NCI-H2107 treated with DMSO at 0.1 percent for 48 hours (cell line): ENCODE measurements around the gene SUCO.
A peak's percentile ranks its signal among the peaks of the same experiment; 100 is the strongest.

Source experiments
- DNase-seq: peaks from one replicate; lab custom pipeline; 2025; ENCODE audit not compliant: unreplicated experiment; lab: John Stamatoyannopoulos, UW

Gene SUCO

DNA sequence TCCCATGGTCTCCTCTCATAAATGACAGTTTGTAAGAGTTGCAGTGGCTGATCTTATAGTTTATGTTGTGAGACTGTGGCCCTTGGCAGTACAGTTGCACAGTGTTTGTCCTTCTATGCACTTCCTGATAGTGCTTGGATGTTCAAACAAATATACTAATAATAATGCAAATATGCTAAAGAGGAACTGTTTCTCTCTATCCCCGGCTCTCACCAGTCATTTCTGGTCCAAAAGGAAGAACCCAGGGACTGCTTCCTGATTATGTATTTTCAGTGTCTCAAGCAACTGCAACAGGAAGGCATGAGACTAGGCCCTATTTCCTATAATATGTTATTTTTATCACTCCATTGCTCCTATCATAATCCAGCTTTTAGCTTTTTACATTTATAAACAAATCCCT is 17.0 kb upstream of the SUCO start:
- DNase-seq: no peak

DNA sequence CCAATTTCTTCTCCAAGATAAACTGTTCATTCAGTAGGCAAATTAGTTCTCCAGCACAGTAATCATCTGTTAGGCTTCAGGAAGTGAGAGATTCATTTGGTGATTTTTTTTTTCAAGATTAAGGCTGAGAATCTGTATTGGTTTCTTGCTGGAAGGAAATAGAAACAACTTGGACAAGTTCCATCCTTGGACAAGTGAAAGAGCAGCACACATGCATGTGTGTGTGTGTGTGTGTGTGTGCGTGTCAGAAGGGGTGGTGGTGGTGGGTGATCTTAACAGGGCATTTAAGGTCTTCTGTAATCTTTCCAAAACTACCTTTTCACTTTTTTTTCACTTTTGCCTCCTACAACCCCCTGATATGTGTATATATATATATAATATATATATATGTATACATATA is 15.9 kb upstream of the SUCO start:
- DNase-seq: no peak

DNA sequence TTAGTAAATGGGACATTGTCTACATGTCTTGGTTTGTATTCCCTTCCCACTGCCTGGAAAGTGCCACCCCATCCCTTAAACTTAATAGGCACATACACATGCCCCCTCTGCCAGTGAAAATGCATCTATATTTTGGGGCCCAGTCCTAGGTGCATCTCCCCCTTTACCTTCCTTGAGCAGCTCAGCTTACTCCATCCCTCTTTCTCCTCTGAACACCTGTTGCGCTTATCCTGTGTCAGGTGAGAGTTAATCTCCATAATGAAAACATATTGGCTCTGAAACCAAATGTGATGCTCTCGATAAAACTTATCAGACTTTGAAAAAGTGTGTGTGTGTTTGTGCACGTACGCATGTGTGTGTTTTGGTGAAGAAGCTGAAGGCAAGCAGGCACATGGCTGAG is 15.4 kb upstream of the SUCO start:
- no peak for DNase-seq

DNA sequence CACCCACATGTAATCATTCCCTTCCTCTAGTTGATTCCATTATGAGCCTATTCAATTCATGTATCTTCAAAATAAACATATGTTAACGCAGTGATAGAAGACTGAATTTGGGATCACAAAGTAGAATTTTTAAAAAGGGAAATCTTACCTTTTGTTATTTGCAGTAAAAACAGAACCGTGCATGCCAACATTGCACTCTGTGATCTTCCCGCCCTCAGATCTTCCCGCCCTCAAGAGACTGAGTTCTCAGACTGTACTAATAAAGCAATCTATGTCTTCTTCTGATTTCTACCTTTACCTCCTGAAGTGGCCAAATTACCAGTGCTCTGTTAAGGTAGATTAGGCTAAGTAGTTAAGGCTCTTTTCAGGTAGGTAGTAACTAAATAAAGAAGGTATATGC is 3.6 kb upstream of the SUCO start:
- no peak for DNase-seq

DNA sequence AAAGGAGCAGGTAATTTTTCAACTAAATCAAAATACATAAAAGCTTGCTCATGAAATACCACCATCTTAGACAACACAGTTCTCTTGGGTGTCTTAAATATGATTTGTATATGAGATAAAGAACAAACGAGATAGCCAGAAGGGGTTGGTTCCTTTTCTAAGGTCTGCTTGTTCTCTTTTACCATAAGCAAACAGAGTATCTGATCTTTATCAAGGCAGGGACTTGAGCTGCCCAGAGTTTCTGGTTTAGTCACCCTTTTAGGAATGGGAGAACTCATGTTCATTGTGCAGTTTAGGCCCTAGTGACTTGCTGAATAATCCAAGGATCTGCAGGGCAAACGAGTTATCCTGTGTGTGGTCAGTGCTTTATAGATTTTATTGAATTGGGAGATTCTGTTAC is 3.0 kb upstream of the SUCO start:
- no peak for DNase-seq

DNA sequence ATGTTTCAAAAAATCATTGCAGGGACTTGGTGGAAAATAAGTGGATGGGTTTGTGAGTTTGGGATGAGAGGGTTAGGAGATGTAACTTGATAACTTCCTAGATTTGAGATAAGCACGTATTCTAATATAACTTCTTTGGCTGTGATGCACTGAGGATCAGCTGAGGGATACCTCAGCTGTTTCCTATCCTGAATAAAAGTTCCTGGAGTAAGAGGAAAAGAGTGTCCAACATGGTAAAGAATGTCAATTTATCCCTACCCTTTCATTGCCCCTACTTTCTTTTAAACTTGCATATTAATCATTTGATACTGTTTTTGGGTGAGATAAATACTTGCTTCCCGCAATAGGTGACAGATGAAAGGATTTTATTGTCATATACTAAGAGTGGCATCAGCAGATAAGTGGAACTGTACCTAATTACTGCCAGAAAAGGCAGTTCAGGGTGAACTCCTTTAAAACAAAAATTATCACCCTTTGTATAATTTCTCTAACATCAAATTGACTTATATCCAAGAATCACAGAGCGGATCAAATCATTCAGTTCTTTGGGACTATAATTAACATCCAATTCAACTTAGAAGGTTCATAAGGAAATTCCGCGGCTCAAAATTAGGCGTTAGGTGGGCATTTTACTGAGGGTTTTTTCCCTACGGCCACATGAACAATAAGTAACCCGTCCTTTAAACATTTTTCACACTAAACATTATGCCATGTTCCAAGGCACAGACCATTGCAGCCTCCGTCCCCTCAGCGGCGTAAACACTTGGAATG is 1.4 kb upstream of the SUCO start:
- DNase-seq: no peak

DNA sequence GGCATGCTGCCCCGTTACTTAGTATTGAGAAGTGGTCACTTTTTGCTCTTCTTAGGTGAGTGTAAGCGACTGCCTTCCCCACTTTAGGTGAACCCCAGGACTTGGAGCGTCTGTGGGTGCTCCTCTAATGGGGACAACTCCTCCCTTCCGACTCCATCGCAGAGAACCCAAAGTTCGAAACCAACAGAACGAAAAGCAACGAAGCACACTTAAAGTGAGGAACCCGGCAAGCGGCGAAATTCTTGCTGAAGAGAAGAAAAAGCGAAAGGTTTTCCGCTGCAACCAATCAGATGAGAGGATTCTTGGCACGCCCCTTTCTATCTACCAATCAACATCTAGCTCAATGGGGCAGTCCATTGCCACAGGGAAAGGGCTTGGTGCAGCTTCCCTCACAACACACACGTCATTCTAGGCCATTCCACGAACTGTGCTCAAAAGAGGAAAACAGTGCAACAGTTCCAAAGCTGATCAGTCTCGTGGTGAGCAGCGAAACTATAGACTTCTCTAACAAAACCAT is 709 bp upstream of the SUCO start:
- DNase-seq: peak; percentile 98

DNA sequence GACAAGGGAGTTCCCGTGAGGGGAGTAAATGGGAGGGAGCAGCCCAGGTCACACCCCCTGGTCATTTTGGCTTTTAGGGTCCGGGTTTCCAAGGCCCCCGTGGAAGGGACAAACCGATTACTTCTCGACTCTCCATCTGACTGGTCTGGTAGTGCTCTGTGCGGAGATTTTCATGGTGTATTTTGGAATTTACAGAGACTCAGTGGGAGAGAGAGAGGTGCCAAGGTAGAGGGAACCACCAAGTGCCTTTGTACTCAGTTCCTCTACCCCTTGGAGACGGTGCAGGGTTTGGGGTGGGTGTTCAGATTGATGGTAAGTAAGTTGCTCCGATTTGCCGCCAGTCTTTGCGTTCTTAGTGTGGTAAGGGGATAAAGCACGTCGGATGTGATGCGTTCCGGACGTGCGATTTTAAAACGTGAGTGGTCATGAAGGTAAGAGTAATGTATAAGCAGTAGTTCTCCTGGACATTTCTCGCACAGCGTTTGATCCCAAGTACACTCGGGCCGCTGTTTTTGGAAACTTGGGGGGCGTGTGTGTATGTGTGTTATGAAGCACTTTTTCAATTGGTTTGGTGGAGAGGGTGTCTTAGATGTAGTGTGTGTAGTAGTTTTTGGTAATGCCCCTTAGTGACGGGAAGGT is 682 bp downstream of the SUCO start:
- no peak for DNase-seq

DNA sequence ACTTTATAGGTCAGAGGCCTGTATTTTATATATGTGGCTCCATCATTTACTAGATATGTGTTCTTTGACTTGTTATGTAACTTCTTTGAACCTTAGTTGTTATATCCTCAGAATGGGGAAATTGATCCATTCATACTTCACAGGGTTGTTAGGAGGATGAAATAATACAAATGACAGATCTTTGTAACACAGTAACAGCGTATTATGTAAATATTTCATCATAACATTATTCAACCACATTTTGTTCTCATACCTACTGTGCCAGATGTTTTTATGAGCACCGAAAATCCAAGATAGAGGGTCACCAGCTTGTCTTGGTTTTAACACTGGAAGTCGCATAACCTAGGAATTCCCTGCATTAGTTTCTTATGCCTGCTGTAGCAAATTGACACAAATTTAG is 3.3 kb downstream of the SUCO start:
- no peak for DNase-seq

DNA sequence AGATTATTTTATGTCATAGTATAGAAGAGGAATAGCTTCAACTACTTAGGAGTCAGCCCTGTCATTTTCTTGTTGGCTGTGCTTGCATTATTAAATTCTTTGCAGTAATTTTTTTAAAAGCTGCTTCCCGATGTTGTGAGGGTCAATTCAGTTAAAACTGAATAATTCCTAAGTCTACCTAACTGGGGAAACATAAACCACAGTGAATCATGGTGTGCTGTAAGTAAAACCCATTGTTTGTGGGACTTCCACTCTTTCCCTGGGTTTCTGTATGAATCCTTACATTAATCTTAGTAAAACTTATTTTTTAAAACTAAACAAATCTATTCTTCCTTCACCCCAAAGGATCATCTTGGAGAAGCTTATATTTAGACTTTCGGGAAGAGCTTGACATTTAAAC is 4.4 kb downstream of the SUCO start:
- DNase-seq: no peak

DNA sequence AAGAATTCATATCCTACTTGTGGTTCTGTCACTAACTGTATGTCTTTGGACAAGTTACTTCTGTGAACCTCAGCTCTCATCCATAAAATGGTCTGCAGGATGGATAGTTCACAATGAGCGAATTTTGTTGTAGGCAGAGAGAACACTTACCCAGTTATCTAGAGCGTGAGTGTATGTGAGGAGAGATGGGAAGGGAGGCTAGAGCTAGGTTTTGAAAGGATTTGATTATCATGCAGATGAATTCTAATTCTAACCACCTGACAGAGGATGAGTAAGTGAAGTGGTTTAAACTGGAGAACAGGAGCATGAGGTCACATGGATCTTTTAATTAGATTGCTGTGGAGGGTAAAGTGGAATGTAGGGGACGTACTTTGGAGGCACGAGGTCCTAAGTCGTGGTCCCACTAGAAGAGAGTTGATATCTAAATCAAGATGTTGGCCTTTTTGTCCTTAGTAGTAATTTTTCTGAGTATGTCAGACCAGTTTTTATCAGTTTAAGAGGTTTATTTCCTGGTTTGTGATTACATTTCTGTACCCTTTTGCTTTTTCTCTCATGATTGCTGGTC is 5.0 kb downstream of the SUCO start:
- DNase-seq: no peak

DNA sequence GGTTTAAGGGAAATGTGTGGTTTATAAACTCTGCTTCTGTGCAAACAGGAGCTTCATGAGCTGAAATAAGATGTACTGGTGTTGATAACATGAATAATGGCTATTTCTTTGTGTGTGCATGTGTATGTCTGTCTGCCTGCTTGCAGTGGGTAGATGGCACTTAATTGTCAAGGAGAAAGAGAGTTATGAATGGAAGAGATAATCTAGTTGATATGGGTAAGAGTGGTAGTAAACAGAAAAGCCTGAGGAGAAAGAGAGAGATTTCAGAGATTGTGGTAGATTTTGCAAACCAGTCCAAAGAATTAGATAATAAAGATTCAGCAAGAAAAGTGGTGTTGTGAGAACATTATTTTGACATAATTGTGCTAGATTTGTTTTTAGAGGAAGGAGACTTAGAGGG is 7.7 kb downstream of the SUCO start:
- DNase-seq: no peak

DNA sequence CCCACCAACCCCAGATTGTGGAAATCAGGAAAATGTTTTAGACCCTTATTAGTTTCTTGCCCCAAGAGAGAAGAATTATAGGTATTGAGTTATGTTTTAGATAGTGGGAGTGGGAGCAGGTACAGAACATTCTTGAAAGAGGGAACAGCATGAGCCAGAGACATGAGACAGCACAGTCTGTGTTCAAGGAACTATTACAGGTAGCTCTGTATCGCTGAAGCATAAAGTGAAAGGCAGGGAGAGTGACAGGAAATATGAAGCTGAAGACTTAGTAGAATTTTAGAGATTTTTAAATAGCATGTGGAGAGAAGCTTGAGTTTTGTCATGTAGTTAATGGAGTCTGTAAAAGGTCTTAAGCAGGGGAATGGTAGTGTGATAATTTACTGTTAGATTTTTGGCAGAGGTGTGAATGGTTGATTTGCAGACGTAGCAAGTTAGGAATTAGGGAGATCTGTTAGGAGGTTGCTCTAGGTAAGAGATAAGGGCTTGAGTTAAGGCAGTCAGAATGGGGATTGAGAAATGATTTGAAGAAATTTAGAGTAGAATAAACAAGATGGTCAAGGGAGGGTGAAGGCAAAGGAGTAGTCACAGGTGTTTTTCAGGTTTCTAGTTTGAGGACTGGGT is 11.6 kb downstream of the SUCO start:
- no peak for DNase-seq

DNA sequence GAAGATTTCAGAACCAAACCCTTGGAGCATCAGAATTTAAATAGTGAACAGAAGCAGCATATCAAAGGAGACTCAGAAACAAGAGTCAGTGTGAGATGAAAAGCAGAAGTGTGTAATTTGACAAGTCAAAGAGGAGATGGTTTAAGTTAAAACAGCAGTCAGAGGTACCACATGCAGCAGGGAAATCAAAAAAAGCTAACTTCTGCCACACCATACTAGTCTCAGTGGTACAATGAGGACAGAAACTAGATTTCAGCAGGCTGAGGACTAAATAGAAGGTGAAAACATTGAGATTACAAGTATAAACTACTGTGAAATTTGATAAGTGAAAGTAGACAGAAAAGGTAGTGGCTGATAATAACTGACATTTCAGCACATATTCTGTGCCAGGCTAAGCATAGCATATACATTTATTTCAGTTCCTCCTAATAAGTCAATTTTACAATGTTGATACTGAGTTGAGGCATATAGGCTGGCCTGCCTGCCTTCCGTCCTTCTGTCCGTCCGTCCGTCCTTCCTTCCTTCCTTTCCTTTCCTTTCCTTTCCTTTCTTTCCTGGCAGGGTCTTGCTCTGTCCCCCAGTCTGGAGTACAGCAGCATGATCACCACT is 12.6 kb downstream of the SUCO start:
- DNase-seq: no peak

DNA sequence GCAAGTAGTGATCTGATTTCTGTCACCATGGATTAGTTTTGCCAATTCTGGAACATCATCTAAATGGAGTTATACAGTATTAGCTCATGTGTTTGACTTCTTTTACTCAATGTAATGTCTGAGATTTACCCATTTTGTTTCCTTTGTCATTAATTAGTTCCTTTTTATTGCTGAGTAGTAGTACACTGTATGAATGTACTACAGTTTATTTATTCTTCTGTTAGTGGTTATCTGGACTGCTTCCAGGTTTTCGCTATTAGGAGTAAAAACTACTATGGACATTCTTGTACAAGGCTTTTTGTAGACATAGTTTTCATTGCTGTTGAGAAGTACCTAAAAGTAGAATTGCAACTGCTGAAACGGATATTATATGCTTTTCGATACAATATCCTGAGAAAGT is 14.1 kb downstream of the SUCO start:
- DNase-seq: no peak

DNA sequence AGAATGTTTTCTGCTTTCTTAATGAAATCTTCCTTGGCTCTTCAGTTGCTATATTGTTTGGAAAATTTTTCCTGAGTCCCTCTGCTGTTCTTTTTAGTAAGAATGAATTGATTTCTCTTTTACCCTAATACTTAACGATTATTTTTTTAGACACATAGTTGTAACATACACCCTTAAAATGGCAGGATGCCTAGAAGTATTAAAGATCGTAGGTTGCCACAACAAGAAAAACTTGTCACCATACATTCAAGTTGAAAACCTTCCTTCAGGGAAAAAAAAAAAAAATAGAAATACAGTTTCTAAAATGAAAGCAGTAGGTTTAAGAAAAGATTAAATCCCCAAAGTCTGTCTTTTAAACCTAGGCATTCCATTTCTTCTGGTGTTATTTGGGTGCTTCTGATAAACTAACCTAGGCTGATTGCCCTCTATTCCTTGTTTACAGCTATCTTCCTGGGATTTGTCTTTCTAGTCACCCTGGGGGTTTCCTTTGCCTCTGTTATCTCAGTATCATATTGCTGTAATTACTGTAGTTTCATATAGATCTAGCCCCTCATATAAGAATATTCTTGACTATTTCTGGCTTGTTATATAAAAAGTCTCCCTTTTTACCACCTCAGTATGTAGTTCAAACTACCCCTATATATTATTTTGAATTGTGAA is 16.8 kb downstream of the SUCO start:
- DNase-seq: no peak

DNA sequence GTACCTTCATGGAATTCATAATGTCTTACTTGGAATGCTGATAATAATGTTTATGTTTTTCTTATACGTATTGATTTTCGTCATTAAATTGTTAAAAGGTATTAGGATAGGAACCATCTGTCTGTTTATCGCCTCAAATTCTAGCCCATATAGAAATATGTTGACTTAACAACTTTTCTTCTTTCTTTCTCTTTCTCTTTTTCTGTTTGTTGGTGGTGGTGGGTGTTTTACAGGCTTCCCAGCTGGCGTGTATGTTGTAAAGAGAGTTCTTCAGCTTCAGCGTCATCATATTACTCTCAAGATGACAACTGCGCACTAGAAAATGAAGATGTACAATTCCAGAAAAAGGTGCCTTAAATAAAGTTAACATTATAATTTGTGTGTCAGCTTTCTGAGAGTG is 18.3 kb downstream of the SUCO start:
- DNase-seq: no peak

DNA sequence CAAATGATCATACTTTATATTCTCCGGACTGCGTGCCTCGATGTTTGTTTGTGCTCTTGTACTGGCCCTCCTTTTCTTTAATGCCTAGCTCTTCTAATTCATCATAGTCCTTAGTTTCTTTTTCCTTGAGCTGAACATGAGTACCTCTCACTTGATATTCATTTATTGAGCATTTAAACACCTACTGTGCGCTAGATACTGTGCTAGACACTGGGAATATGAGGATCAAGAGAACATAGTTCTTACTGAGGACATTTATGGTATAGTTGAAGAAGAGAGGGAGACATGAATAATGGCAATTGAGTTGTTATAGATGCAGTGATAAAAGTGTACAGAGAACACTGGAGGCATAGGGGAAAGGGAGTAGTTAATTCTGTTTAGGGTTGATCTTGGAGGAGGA is 22.0 kb downstream of the SUCO start:
- DNase-seq: no peak

DNA sequence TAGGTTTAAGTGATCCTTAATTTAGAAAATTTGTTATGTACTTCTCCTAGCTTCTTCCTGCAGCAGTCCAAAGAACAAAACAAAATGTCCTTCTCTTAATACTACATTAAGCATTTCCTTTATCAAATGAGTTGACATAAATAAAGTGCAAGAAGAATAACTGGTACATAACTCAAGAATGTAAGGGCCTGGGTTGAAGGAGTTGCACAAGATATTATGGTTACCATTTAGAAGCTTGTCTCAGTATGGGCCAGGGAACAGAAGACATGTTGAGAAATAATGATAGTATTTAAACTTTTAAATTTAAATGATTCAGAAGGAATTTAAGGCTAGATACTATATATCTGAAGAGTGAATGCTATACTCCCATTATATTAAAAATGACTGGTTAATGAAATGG is 23.5 kb downstream of the SUCO start:
- DNase-seq: no peak

DNA sequence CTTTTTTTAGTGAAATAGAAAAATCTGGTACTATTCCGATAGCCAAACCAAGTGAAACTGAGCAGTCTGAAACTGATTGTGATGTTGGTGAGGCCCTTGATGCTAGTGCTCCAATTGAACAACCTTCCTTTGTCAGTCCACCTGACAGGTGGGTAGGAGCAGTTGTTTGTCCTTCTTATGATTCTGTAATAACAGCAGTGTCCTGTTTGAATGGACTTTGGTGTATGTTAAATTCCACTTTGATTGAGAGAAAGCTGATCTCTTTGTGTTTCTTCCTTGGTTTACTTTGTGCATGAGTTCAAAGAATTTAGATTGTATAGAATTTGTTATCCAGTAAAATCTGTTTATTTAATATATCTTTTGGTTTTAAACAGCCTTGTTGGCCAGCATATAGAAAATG is 24.3 kb downstream of the SUCO start:
- DNase-seq: no peak

DNA sequence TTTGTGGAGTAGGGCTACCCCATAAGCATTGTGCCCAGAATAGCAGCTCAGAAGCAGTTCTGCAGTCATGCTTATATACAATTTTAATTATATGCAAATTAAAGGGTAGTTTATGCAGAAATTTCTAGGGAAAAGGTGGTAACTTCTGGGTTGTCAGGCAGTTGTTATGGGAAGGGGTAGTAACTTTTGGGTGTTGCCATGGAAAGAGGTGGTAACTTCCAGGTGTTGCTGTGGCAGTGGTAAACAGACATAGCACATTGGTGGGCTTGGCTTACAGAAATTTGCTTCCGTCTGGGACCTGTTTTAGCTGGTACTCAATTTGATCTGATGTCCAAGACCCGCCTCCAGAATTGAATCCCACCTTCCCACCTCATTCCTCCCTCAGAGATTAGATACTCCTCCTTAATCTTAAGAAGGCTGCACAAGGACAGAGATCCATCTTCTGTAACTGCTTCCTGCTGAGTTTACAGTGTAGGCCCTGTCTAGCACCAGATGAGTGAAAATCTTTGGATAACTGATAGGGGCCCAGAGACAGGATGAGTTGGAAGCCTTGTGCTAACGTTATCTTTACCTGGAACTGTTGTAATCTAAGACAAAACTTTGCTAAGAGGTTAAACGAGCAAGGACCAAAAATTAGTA is 26.7 kb downstream of the SUCO start:
- no peak for DNase-seq
